GM18520 (cell line): ENCODE results near the gene IDS.
"Not testable (repeated sequence)": the region's sequence is repeated elsewhere in the genome, so short reads cannot be mapped to it uniquely, and the experiment has no call there.

ENCODE experiments used
- ATAC-seq: cut with Tn5 transposase; IDR thresholded peaks from one replicate; pipeline ENCODE4 v1.9.1; 2021; ENCODE audit not compliant: unreplicated experiment

Gene IDS

DNA sequence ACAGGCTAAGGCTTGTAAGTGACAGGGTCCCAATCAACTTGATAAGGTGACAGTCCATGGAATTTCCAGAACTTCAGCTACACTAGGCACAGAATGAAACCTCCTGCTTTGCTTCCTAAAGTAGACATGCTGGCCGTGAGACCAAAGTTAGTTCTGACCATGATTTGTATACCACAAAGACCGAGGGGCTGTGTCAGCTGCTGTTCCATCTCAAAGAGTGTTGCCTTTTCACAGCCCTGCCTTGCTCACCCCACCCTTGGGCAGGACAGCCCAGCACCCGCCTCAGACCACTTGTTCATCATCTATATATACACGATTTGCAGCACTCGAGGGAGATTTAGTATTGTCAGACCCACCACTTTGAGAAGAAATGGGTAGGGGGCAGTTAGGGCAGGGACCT lies 5.3 kb downstream of the IDS start:
- ATAC-seq: no peak

DNA sequence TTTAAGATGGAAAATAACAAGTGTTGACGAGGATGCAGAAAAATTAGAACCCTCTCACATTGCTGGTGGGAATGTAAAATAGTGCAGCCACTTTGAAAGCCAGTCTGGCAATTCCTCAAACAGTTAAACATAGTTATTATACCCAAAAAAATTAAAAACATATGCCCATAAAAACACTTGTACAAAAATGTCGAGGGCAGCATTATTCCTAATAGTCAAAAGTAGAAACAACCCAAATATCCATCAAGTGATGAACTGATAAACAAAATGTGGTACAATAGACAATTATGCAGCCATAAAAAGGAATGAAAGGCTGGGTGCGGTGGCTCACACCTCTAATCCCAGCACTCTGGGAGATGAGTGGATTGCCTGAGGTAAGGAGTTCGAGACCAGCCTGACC lies 6.3 kb downstream of the IDS start:
- ATAC-seq: no peak

DNA sequence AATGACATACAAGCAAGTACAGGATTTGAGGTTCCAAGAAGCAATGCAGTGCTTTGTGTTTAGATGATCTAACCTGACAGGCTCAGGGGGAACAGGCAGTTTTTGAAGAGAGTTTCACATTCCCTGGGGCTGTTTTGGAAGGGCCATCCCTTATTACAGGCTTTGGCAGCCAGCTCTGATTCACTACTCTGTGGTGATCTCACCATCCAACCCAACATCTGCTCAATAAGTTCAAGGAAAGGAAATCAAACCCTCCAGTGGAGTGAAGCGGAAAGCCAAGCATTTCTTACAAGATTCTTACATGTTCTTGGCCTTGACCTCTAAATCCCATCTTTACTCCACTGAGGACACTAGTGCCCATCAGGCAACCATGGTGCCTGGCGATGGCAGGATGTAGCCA lies 7.5 kb downstream of the IDS start:
- ATAC-seq: no peak

DNA sequence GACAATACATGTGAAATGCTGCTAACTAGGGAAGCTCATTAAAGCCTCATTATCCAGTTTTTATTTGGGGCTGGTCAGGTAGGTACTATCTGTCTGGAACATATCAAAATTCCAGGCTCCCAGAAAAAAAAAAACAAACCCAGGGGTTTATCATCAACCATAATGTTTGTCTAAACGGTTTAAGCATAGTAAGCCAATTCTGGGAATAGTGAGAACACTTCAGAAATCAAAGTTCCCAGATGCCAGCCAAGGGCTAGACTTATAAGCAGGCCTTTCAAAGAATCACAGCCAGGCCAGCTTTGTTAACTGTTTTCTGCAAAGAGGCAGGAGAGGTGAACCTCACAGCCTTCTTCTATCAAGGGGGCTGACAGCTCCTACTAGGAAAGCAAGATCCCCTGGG lies 8.1 kb downstream of the IDS start:
- no peak for ATAC-seq

DNA sequence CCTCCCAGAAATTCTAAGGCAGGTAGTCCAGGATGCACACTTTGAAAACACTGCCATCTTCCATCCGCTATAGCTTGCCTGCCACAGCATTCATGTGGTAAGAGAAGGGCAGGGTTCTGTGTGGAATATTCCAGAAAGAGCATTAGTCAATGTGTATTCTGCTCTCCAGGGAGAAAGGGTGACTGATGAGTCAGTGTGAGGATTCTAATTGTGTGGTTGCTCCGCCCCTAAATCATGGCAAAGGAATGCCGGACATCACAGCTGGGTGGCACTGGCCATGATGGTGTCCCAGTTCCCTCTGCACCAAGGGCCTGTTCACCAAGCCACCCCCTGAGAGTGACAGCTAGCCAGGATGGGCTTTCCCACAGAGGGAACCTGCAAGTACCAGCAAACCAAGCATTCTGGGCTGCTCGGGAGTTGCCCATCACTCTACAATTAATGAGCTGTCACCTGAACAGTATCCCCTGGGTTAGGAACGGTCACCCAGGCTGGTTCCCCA lies 9.5 kb downstream of the IDS start:
- no peak for ATAC-seq

DNA sequence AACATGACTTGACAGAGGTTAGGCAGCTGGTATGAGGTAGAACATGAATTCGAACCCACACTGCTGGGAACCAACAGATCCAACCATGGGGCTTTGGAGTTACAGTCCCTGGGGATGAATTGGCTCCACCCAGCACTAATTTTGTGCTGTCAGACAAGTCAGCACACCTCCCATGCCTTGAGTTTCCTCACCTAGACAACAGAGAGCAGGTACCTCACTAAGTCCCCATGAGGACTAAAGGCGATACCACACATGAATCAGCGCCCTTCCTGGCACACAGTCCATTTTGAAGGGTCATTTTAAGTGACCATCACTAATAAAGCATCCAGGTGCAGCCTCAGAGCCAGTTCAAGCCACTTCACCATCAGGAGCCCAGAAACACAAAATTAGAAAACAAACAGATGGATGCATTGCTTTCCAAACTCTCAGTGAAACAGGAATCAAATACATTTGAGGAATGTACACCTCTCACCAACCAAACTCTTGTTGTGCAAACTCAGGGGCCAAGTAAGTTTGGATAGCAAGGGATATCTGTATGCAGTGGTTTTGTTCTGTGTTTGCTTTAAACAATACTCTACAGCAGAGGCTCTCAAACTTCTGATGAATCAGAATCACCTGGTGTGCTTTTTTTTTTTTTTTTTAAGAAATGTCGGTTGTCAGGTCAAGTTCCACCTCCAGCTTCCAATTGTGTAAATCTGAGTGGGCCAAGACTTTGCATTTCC lies 10.1 kb downstream of the IDS start:
- no peak for ATAC-seq

DNA sequence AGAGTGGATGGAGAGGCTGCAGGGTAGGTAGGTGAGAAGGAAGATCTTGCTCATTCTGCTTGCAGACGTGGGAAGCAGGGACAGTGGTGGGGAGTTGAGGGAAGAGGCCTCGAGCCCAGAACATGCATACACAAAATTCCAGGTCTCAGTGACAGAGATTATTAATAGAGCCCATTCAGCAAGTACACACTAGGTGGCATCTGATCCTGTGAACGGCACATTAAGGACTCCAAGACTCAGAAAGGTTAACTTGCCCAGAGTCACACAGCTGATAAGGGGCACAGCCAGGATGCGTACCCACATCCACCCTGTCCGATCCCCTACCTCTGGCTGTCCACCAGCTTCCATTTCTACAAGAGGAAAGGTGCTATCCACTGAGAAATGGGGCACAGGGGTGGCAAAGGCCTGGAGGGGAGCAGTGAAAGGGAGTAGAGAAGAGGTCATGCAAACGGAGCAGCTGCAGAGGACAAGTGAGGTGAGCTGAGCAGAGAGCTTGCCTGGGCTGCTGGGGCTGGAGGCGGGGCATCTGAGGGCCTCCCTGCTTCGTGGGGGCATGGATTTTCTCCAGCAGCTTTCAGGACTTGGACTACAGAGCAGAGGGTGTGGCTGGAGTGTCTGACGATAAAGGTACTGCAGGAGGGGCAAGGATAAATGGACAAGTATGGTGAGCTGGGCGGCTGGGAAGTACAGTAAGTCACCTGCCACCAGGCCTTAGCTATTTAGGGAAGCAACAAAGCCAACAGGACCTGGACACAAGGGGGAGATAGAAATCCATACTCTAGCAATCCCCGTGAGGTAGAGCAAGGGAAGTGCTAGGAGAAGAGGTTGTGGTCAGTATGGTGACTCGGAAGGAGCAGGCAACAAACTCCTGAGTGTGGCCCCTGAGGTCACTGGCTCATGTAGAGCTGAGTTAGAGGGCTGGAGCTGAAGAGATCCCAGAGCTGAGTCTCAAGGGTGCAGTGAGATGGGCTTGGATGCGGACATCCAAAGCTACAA lies 11.2 kb downstream of the IDS start:
- no peak for ATAC-seq

DNA sequence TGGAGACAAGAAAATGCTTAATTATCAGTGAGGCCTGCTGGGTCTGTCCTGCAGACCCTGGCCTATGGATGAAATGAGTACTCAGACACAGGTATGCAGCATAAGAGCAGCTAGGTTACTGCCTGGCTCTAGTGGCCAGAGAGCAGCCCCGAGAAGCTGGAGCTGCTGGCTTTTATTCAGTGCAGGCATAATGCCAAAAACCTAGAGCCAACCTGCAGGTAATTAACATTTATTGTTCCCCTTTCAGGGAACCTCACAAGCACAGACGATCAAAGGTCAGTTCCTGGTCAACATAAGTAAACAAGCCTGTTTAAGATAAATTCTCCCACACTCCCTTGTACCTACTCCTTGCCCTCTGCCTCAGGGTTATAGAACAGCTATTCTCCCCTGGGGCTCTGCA lies 13.3 kb downstream of the IDS start:
- ATAC-seq: no peak

DNA sequence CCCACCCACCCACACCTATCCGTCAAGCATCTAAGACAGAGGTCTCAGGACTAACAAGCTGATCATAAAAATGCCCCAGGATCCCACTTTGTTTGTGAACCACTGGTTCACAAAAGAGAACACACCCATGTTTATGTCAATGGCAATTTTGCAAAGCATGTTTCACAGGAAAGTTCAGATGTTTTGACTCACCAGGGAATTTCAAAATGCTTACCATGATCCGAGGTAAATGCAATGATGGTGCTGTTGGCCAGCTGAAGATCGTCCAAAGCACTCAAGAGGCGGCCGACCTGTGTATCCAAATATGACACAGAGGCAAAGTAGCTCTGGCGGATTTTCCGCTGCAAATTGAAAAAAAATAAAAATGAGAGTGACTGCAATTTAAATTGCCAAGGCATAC lies 15.0 kb downstream of the IDS start:
- no peak for ATAC-seq

DNA sequence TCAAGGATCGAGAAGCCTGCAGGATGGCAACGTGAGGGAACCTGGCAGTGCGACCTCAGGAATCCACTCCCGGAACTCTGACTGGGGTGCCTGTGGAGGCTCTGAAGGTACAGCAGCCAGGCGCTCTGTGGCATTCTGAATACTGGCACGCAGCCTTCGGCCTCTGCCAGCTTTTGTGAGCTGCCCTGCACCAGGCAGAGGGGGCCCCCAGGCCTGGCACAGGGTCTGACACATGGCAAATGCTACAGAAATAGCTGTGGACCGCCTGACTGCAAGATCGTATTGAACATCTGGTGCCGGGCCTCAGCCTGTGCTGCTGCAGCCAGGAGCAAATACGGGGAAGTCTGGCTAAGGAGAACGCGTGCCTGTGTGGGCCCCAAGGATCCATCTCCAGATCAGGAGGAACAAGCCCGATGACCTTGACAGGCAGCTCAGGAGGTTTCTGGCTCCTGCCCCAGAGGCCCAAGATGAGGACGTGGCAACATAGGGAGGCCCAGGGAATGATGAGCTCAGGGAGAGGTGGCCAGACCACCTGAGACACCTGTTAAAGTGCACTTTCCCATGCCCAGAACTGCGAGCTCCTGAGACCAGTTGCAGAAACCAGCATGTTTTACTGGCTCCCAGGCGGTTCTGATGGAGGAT lies 16.6 kb downstream of the IDS start:
- ATAC-seq: not testable (repeated sequence)

DNA sequence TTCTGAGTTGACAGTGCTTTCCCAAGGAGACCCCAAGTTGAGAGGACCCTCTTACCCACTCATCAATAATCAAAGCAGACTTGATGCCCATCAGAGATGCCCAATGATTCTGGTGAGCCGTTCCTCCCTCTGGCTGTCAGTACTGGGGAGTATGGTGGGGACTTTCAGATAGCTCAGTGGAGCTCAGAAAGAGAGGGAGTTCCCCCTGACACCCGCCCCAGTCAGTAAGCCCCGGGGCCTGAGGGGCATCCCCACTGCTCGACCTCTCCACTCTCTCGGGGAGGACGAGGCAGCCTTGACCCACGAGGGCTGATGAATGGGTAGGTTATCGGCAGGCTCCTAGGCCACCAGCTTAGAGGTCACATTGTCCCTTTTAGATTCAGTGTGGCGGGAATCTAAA lies 17.1 kb downstream of the IDS start:
- not testable (repeated sequence) for ATAC-seq

DNA sequence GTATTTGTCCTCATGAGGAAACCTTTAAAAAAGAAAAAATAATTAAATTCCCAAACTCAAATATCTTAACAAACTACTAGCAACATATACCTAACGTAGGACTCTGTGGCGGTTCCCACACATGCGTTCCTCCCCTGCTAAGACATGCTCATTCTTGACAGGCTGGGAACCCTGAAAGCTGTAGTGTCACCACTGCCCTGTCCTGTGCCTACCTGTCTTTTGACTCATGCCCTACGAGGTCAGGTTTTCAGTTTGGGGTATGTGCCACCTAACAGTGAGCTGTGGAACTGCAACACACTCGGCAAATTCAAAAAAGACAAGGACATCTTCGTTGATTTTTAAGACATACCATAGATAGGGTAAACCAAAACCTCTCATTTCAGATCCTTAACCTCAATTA lies 17.8 kb downstream of the IDS start:
- ATAC-seq: no peak

DNA sequence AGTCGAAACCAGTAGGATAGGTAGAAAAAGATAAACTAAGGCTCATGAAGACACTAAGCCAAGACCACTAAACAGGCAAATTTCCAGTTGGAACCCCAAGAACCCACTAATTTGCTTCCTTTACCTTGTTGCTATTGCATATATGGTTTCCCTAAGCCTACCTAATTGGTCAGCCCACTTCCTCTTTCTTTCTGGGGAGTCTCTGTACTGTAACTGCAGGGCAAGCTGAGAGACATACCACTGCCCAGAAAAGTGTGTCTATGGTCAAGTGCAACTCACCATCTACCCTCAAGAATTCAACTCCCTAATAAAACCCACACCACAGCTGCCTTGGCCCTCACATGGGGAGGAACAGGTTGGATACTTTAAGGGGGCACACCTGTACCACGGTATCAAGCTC lies 28.6 kb downstream of the IDS start:
- ATAC-seq: no peak

DNA sequence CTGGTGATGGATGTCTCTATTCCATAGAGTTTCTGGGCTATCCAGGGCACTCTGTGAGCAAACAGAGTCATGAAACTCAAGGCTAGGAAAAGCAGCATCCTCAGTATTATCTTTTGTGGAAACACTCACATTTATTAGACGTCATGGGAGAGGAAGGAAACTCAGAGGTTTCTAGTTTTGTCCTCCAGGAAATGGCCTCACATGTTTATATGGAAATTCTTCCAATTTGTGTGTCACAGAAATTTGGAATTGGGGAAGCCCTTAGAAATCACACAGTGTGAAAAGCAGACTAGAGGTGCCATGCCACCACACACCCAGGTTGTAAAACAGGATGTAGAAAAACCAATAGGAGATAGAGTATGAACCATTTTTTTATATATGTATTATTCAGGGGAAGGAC lies 31.1 kb downstream of the IDS start:
- ATAC-seq: no peak

DNA sequence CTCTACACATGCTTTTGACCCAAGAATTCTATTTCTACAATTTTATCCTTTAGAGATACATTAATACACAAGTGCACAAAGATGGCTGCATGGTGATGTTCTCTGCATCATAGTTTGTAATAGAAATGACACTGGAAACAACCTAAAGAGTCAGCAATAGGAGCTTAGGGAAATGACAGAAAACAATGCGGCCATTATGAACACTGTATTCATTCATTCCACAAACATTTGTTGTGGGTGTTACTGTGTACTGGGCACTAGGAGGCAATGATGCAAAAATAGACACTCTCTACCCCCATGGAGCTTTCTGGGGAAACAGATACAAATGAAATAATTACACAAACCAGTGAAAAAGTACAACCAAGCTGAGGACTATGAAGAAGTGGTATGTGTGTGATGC lies 32.0 kb downstream of the IDS start:
- no peak for ATAC-seq

DNA sequence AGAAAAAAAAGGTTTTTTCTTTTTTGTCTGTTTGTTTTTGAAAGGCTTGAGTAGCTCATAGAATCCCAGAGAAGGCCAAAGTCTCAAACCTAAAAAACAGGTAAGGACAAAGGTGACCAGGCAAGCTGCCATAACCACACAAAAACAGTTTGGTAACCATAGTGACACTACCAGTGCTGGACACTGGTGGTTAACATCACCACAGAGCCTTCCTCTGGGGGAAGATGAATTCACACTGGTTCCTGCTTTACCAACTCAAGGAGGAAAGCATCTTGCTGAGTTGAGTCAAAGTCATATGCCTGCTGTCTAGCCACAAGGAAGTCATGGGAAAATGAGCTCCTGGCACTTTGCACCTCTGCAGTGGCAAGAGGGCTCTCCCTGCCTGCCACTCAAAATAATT lies 32.5 kb downstream of the IDS start:
- no peak for ATAC-seq

DNA sequence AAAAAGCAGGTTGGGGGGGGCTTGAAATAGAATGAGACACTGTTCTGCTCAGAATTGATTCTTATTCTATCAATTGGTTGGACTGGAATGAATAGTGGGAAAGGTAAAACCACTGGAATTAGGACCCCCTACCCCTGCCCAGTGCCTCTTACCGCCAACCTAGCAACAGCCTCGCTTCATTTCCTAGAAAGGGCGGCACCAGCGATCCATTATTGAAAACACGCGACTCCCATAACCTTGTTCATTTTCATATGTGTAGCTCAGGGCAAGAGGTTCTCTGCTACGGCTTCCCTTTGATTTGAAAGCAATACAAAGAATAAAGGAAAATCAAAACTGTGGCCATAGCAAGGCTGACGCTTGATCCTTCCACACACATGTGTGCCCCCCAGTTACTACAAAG lies 33.7 kb downstream of the IDS start:
- ATAC-seq: no peak

DNA sequence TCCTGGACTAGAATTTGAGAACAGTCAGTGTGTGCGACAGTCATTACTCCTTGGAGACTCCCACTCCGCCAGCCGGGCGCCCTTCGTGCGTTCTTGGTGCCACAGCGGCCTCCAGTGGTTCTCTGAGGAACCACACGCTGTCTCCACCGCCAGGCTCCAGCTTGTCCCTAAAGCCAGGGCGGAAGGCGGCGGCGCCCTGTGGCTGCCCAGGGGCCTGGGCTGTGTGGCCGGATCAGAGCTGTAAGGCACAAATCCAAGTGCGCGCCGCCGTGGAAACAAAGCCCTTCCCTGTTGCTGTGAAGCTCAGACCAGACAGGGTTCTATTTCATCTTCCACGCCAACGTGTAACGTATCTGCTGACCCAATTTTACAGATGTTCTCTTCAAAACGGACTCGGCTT lies 34.2 kb downstream of the IDS start:
- ATAC-seq: no peak

DNA sequence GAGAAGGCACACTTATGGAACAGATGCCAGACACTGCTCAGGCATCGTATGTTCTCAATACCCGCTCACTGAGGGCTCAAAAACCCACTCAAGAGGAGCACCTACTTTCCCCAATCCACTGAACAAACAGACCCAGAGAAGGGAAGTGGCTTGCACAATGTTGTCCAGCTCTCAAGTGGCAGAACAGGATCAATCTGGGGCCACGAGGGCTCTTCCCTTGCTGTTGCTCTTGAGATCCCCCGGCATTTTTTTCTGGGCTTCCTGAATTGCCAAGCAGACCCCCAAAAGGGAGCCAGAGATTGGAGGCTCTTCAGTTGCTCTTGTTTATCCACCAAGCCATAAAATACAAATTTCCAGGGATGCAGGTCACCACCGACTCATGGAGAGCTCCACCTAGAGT lies 35.7 kb downstream of the IDS start:
- no peak for ATAC-seq

DNA sequence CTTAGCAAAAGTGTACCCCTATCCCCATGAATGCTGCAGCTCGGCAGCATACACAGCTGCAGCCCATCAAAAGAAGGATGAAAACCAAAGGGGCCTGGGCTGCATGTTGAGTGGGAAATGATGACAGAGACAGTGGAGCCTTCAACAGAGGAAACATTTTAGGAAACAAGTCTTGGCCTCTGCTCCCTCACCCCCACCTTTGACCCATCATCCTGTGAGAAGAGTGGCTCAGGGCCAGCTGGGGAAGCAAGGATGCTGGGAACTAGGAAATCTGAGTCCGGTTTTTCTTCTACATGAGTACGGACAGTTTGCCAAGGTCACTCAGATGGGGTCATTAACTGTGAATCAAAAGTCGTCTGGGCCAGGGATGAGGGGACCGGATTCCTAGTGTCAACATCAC lies 37.2 kb downstream of the IDS start:
- ATAC-seq: no peak

DNA sequence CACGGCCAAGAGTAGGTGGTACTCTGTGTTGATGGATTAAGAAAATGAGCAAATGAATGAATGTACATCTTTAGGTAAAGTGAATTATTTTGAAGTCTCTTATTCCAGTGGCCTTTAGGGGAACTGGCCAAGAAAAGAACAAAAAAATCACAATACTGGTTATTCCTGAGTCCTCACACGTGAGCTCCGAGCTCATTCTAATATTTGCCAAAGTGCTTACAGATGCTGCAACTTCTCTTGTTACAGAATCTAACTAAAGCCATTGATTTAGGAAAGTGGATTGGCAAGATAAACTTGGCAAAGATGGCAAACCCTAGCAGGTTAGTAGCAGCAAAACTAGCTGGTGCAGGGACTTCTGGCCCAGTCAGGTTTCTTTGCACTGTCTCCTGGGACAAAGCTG lies 37.6 kb downstream of the IDS start:
- ATAC-seq: no peak

DNA sequence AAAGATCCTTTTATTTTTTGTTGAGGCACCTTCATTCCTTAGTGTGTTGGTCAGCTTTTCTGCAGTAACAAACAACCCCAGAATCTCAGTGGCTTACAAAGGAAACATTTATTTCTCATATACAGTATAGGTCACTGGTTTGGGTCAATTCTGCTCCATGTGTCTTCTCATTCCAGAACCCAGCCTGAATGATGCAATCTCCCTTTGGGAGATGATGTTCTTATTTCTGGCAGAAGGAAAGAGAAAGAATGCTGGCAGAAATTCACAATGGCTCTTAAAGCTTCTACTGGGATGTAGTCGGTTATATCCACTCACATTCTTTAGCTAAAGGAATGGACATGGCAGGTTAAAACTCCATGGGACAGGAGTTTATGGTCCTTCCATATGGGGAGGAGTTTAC lies 42.3 kb downstream of the IDS start:
- ATAC-seq: no peak
